Heart left ventricle (tissue), 13 donors: ENCODE results near the gene WDR18.

ENCODE experiments used
- POLR2A ChIP-seq, 2 donors: fragments of 450-650 bp; IDR thresholded peaks; one replicate each; pipeline ENCODE4 v1.6.1; 2017; ENCODE audit warnings: antibody characterized with exemption in 2 of 2, mild to moderate bottlenecking in 2 of 2, moderate library complexity in 2 of 2
- TF ChIP-seq, protein P1 (sequence below), 12 donors: fragments of 200-600 bp; sonication (generic) in 4 of 12; IDR thresholded peaks; one replicate each; pipeline versions ENCODE4 v1.5.0 to v1.8.0; 2018 to 2022; ENCODE audit warnings: antibody characterized with exemption in 12 of 12, mild to moderate bottlenecking in 5 of 12
- donor health status: ischemic (EF 13 %, LVEDD 7.1; RV severe dilation, severe dysfunction).
- donor health status: DM: no; HTN: yes; CAD: no.
- donor health status: DM: no; HTN: no; CAD: no.
- donor health status: ischemic (EF 25% LVEDD 6.9; RV normal size, moderate dysfunction).
- donor health status: ischemic (EF 25% LVEDD 5.7; RV mildly dilated, moderate dysfunction).
- donor health status: ischemic (EF 35%, LVEDD 5.7; RV mildly dilated, moderate dysfunction).
- donor health status: nonischemic (EF 11% LVEDD 7.7; RV severe dilation, severe dysfunction).
- donor health status: DM: yes; HTN: yes; CAD: no.
- donor health status: PGD.
- donor health status: ischemic (EF 29% LVEDD 5.4; RV normal size, mild dysfunction).
- donor health status: nonischemic (EF 23%, LVEDD 6.1; RV moderate dilation, normal function).

- TF ChIP-seq POLR2A (IDR thresholded peaks at IDR 0.05): no peak
- TF ChIP-seq, protein P1, sequence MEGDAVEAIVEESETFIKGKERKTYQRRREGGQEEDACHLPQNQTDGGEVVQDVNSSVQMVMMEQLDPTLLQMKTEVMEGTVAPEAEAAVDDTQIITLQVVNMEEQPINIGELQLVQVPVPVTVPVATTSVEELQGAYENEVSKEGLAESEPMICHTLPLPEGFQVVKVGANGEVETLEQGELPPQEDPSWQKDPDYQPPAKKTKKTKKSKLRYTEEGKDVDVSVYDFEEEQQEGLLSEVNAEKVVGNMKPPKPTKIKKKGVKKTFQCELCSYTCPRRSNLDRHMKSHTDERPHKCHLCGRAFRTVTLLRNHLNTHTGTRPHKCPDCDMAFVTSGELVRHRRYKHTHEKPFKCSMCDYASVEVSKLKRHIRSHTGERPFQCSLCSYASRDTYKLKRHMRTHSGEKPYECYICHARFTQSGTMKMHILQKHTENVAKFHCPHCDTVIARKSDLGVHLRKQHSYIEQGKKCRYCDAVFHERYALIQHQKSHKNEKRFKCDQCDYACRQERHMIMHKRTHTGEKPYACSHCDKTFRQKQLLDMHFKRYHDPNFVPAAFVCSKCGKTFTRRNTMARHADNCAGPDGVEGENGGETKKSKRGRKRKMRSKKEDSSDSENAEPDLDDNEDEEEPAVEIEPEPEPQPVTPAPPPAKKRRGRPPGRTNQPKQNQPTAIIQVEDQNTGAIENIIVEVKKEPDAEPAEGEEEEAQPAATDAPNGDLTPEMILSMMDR (IDR thresholded peaks at IDR 0.05): no peak
Measured at GRCh38 chr19:998064-998463, 13.9 kb downstream of the WDR18 start.
